ENCODE data around the gene C19orf25.
"Not testable (repeated sequence)": the region's sequence is repeated elsewhere in the genome, so short reads cannot be mapped to it uniquely, and the experiment has no call there.

Gene C19orf25

GRCh38 chr19:1512671-1513498 lies 33.9 kb upstream of the C19orf25 start, which contains the start of gene ADAMTSL5:
Gene ADAMTSL5, minus strand, starts transcription at chr19:1513019. Its CDS starts 2,076 bp downstream, at chr19:1510943.
- DNase-seq (ENCODE audit: low read depth in 2 of 2), result peak; percentile 46 to 69

GRCh38 chr19:1511318-1512317 lies 32.6 kb upstream of the C19orf25 start:
- DNase-seq (ENCODE audit: low read depth in 2 of 2), result no peak

- no peak for DNase-seq (ENCODE audit: low read depth in 2 of 2)
Measured at GRCh38 chr19:1510807-1511206, 31.8 kb upstream of the C19orf25 start.

GRCh38 chr19:1510442-1510806 lies 31.4 kb upstream of the C19orf25 start:
- DNase-seq (ENCODE audit: low read depth in 2 of 2), result no peak

- no peak for DNase-seq (ENCODE audit: low read depth in 2 of 2)
Measured at GRCh38 chr19:1509602-1510441, 30.8 kb upstream of the C19orf25 start.

GRCh38 chr19:1508507-1508856 lies 29.5 kb upstream of the C19orf25 start:
- no peak for DNase-seq (ENCODE audit: low read depth in 2 of 2)

GRCh38 chr19:1507763-1508506 lies 28.9 kb upstream of the C19orf25 start:
- peak; percentile 84 to 85 for DNase-seq (ENCODE audit: low read depth in 2 of 2)

- DNase-seq (ENCODE audit: low read depth in 2 of 2), result no peak
Measured at GRCh38 chr19:1507192-1507660, 28.2 kb upstream of the C19orf25 start.

GRCh38 chr19:1505991-1506881 lies 27.2 kb upstream of the C19orf25 start:
- DNase-seq (ENCODE audit: low read depth in 2 of 2), result no peak

GRCh38 chr19:1505012-1505411 lies 26.0 kb upstream of the C19orf25 start:
- DNase-seq (ENCODE audit: low read depth in 2 of 2), result no peak

GRCh38 chr19:1503925-1504773 lies 25.1 kb upstream of the C19orf25 start:
- DNase-seq (ENCODE audit: low read depth in 2 of 2), result no peak

- DNase-seq (ENCODE audit: low read depth in 2 of 2), result peak; percentile 41 to 63
Measured at GRCh38 chr19:1503089-1503924, 24.3 kb upstream of the C19orf25 start.

- no peak for DNase-seq (ENCODE audit: low read depth in 2 of 2)
Measured at GRCh38 chr19:1502433-1503088, 23.5 kb upstream of the C19orf25 start.

- no peak for DNase-seq (ENCODE audit: low read depth in 2 of 2)
Measured at GRCh38 chr19:1501200-1501595, 22.2 kb upstream of the C19orf25 start.

GRCh38 chr19:1499231-1499630 lies 20.2 kb upstream of the C19orf25 start:
- DNase-seq (ENCODE audit: low read depth in 2 of 2), result not testable (repeated sequence)

GRCh38 chr19:1497578-1498235 lies 18.7 kb upstream of the C19orf25 start:
- DNase-seq (ENCODE audit: low read depth in 2 of 2), result no peak
